NCI-H82 (cell line): ENCODE measurements around the gene B3GNT3.

Experiments
- DNase-seq: peaks from one replicate; lab custom pipeline; 2025; lab: John Stamatoyannopoulos, UW

The B3GNT3 gene

GRCh38 chr19:17834350-17835181 lies 39.6 kb downstream of the B3GNT3 start:
- DNase-seq: peak; percentile 43

- DNase-seq: no peak
Measured at GRCh38 chr19:17835182-17836006, 40.5 kb downstream of the B3GNT3 start.

DNA sequence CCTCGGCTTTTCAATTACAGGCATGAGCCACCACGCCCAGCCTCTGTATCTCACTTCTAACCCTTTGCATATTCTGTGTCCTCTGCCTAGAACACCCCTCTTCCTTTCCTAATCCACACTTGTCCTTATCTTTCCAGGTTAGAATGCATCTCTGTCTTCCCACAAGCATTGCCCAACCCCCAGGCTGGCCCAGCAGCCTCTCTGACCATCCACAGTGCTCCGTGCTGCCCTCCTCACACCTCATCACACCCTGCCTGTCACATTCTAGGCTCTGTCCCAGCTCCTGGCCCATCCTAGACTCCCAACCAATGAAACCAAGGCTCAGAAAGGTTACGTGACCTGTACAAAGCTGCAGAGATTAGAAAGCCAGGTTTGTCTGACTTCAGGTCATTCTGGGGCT lies 41.6 kb downstream of the B3GNT3 start:
- no peak for DNase-seq

GRCh38 chr19:17837972-17838371 lies 43.0 kb downstream of the B3GNT3 start:
- no peak for DNase-seq

GRCh38 chr19:17840019-17840418 lies 45.1 kb downstream of the B3GNT3 start:
- no peak for DNase-seq

DNA sequence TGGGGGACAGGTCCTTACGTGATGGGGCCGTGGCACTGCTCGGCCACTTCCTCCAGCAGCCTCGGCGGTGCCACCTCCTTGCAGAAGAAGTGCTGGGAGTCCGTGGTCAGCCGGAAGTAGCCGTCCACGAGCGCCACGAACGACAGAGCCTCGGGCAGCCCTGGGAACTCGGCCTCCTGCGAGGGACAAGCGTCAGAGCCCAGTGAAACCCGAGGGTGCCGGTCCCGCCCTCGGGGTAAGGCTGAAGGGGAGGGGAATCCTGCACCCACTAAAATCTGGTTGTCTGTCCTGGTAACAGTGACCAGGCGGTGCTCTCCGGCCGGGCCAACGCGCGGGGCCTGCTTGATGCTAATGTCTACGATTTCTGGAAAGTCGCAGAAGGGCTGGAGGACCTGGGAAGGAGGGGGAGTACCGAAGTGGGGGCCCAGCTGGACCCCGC lies 46.5 kb downstream of the B3GNT3 start:
- no peak for DNase-seq

DNA sequence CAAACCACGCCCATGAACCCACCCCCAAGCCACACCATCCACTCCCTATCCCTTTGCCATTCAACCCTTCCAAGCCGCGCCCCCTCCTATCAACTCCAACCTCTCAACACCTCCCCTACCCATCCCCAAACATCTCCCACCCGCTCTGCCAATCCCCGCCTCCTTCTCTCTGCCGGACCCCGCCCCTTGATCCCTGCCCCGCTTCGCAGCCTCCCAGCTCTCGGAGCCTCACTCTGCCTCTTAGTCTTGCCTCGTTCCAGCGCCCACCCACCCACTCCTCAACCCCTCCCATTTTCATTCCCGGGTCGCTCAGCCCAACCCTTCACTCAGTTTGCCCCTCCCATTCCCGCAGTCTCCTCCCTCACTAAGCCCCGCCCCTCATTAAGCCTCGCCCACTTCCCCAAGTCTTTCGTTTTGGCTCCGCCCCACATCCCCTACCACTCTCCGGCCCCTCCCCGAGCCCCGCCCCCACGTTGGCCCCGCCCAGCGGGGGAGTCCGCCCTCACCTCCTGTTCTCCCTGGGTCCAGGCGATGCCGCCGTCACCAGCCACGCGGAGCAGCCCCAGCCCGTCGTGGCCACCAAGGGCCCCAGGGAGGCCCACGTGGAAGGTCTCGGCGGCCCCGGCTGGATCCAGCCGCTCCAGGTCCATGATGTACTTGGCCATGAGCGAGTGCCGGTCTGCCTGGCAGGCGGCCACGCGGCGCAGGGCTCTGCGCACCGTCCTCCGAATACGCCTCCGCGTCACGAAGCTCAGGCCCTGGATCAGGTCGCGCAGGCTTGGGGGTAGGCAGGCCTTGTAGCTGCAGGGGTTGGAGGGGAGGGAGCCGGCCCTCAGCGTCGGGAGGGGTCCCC lies 47.1 kb downstream of the B3GNT3 start:
- peak; percentile 100 for DNase-seq

DNA sequence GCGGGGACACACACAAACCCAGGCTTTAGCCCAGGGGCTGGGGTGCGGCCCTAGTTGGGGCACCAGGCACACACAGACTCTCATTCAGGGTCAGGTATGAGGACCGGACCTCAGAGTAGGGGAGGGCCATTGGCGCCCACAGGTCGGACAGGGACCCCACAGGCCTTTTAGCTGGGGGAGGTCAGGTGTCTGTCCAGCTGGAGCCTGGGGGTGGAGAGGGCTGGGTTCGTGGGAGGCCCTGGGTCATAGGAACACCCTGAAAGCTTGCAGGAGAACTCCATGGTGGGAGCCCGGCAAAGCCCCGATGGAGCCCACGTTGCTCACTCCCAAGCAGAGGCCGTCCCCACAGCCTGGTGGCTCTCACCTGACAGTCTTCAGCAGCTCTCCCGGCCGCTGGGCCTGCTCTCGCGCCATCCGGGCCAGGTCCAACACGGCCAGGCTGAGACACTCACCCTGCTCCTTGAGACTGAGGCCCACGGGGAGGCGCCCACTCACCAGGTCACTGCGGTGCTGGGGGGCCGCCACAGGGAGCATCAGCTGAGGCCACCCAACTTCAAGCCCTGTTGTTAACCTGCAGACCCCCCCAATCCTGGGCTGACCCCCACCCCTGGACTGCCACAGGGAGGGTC lies 47.8 kb downstream of the B3GNT3 start:
- DNase-seq: peak; percentile 59

DNA sequence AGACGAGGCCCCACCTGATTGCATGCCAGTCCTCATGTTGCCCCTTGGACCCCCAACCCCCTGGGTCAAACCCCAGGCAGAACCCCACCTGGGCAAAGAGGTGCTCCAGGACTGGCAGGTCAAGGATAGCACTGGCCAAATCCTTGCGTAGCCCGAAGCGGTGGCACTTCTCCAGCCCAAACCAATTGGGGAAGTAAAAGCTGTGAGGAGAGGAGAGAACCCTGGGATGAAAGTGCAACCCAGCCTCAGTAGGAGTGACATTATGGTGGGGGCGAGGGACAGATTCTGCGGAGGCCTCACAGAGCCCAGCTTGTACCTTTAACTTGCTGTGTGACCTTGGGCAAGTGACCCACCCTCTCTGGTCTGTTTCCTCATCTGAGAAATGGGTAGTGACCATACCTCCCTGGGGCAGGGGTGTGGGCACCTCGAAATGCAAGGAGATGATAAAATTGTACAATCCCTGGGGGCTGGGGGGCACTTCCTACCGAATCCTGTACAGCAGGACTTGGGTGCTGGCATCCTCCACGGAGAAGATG lies 48.4 kb downstream of the B3GNT3 start:
- no peak for DNase-seq

DNA sequence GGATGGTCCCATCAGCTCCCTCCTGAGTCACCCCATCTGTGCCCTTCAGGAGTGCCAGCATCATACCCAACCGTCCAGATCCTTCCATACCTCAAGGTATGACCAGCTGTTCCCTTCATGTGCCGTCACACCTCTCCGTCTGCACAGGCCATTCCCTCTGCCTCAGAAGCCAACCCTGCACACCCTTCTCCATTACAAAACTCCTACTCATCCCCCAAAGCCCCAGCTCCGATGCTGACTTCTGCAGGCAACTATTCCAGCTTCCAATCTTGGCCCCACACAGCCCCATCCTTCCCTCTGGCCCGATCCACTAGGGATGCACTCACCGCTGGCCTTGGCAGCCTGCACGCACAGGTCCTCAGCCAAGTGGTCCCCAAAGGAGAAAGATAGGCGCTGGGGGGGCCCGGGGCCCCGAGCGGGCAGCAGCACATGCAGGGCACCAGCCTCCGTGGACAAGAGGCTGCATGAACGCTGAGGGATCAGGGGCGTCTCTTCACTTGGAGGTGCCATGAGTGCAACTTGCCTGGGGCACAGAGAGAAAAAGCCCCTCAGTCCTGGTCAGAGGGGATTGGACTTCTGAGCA lies 49.1 kb downstream of the B3GNT3 start:
- DNase-seq: no peak

- DNase-seq: no peak
Measured at GRCh38 chr19:17846146-17846545, 51.2 kb downstream of the B3GNT3 start.

DNA sequence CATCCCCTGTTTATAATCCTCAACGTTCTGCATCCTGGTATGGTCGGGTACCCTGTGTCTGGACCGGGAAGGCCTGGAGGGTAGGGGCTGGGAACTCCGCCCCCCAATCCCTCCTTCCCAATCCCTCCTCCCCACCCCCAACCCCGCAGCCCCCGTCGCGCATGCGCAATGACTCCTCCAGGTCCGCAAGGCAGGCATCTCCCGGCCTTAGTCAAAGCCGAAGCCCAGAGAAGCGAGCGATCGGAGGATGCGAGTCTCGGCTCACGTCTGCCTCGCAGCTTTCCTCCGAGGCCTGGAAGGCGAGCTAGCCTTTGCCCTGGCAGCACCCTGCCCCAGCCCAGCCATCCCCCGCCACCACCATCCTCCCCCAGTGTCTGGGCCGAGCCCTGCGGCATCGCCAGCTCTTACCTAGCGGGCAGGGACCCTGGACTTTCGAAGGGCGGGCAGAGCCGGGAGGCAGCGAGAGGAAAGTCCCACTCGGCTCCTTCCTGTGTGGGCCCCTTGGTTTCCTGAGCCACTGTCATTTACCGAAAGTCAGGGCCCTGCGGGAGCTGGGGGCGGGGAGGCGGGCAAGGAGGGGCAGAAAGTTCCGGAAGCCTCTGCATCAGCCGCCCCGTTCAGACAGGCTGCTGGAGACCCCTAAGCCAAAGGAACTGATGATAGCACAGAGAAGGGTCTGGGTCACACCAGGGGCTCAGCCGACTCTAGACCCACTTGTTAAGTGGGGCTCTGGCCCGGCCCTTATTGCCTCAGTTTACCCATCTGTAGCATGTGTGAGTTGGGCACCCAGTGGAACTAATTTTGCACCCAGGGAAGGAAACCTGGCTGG lies 52.8 kb downstream of the B3GNT3 start, which contains the start of gene JAK3:
JAK3 (minus strand) TSS at position 445 of the 829 bp plus-strand sequence. CDS start 3,565 bp downstream, outside the sequence.
- peak; percentile 93 for DNase-seq

GRCh38 chr19:17848595-17849292 lies 53.8 kb downstream of the B3GNT3 start:
- DNase-seq: no peak

DNA sequence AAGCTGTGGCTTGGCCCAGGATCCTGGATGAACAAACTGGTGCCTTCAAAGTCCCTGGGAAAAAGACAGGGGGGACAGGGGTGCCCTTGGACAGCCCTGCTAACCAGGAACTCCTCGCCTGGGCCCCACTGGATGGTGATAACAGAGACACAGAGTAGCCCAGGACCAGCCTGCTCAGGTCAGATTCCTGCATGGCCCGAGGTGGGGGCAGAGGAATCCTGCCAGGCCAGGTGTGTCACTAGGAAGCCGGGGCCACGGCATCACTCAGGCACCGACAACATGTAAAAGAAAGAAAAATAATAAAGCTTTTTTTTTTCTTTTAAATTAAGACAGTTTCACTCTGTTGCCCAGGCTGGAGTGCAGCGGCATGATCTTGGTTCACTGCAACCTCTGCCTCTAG lies 59.1 kb downstream of the B3GNT3 start:
- DNase-seq: no peak

GRCh38 chr19:17855280-17856152 lies 60.6 kb downstream of the B3GNT3 start:
- peak; percentile 93 for DNase-seq

DNA sequence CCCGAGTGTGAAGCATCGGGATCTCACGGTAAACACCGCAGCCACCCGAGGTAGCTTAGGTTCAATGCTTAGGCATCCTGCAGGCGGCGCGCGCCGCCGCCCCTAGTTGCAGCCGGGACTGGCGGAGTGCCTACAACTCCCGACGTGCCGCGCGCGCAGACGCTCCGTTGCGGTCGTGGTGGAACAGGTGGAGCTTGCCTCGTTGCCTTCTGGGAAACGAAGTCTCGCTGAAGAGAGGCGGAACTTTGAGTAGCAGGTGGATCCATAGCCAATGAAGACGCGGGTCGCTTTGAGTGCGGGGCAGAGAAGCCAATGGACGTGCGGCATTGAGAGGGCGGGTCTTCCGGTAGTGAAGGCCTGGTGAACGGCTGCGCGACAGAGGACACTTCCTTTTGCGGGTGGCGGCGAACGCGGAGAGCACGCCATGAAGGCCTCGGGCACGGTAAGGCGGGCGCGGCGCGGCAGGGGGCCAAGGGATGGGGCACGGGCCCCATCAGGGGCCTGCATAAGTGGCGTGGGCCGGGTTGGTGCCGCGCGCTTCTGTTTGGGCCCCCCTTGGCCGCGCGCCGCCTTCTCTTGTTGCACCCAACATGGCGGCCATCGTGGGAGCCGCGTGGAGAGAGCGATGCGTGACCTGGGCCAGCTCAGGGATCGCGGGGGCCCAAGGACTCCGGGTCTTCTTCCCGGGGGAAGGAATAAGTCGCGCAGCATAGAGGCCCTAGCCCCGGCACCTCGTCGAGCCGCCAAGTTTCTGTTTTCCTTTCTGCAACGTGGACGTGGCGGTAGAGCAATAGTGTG lies 64.8 kb downstream of the B3GNT3 start, which contains the start of gene RPL18A:
RPL18A (plus strand) TSS at position 378 of the 798 bp plus-strand sequence; CDS start at position 425, 47 bp downstream.
- peak; percentile 100 for DNase-seq

DNA sequence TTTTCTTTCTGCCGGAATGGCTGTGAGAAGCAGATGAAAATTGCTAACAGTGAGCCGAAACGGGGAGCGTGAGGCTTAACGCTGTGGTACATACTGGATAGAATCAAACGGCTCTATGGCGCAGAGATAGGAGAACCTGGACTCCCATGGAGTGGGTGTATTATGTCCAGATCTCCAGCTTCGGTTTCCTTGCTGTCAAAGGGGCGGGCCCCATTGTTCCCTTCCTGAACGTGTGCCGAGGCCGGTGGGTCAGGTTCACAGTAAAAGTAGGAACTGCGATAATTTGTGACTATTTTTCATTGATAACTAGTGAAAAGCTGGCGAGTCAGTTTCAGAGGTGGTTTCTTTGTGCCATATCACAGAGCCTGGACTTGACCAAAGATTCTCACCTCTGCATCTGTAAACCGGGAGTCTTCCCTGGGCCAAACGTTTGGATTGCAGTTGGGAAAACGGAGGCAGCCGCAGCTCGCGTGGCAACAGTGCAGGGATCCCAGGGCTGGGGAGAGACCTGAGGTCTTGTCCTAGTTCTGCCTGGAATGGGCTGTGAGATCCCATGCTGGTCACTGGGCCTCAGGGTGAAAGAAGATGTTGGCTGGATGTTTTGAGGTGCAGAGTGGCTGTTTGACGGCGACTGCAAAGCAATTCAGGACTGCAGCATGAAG lies 65.5 kb downstream of the B3GNT3 start:
- DNase-seq: peak; percentile 61
